Activated CD8-positive, alpha-beta T cell treated with anti-CD3 and anti-CD28 coated beads for 36 hours (primary cell): ENCODE data around the gene PLSCR5. TPM values are rescaled to one million over a fixed set of nuclear protein-coding genes. Genes with fewer than 3 reads are reported as not detected.

Source experiments
- ATAC-seq: fragments of 200-7000 bp; cut with Tn5 transposase; one replicate; pipeline ENCODE4 v1.10.0; 2021; ENCODE audit warnings: mild to moderate bottlenecking, moderate library complexity
- CTCF ChIA-PET: fragments of 350-600 bp; sonication (Branson Sonifier 250); formaldehyde crosslinking; loops from one replicate; lab custom pipeline; 2021; ENCODE audit warnings: antibody characterized with exemption; lab: Charles Lee
- POLR2A ChIA-PET: fragments of 350-600 bp; sonication (Branson Sonifier 250); formaldehyde crosslinking; loops from one replicate; lab custom pipeline; 2021; ENCODE audit warnings: antibody characterized with exemption; lab: Charles Lee
- DNase-seq: peaks from one replicate; pipeline ENCODE4 v3.0.0-alpha.2; 2020
- H3K27ac Mint-ChIP-seq: one replicate; pipeline ENCODE4 v1.8.0; 2021; ENCODE audit warnings: mild to moderate bottlenecking, mixed read lengths
- H3K27me3 Mint-ChIP-seq: one replicate; pipeline ENCODE4 v1.8.0; 2021; ENCODE audit warnings: mixed read lengths
- H3K36me3 Mint-ChIP-seq: one replicate; pipeline ENCODE4 v1.8.0; 2021; ENCODE audit warnings: low read depth, mixed read lengths
- H3K4me1 Mint-ChIP-seq: one replicate; pipeline ENCODE4 v1.8.0; 2021; ENCODE audit warnings: low read depth, mixed read lengths
- H3K4me3 Mint-ChIP-seq: one replicate; pipeline ENCODE4 v1.8.0; 2021; ENCODE audit warnings: mild to moderate bottlenecking, moderate library complexity, mixed read lengths
- H3K9me3 Mint-ChIP-seq: one replicate; pipeline ENCODE4 v1.8.0; 2021; ENCODE audit warnings: mixed read lengths
- intact Hi-C: fragments of 100-400 bp; cut with micrococcal nuclease; formaldehyde crosslinking; loops from one replicate; pipeline ENCODE4 v1.10.0; 2022
- total RNA-seq, 2 experiments: library from RNA; stranded (reverse); gene quantifications; one replicate each; pipeline ENCODE4 v1.2.3, GENCODE V29; 2021
- TF ChIP-seq, protein P1 (sequence below): fragments of 200-600 bp; IDR thresholded peaks from one replicate; pipeline ENCODE4 v1.8.0; 2022; ENCODE audit warnings: antibody characterized with exemption, mild to moderate bottlenecking

Gene PLSCR5
- total RNA-seq, 2 experiments from 2014 or later: not detected

DNA sequence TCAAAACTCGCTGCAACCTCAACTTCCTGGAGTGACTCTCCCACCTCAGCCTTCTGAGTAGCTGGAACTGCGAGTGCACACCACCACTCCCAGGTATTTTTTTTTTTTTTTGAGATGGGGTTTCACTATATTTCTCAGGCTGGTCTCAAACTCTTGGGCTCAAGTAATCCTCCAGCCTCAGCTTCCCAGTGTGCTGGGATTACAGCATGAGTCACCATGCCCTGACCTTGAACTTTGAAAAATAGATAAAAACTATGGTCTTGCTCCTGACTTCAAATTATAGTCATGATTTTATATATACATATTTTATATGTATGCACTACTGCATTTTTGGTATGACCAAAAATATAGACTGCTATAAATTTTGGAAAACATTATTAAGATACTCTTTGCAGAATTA is 6.9 kb upstream of the PLSCR5 start:
- TF ChIP-seq, protein P1, sequence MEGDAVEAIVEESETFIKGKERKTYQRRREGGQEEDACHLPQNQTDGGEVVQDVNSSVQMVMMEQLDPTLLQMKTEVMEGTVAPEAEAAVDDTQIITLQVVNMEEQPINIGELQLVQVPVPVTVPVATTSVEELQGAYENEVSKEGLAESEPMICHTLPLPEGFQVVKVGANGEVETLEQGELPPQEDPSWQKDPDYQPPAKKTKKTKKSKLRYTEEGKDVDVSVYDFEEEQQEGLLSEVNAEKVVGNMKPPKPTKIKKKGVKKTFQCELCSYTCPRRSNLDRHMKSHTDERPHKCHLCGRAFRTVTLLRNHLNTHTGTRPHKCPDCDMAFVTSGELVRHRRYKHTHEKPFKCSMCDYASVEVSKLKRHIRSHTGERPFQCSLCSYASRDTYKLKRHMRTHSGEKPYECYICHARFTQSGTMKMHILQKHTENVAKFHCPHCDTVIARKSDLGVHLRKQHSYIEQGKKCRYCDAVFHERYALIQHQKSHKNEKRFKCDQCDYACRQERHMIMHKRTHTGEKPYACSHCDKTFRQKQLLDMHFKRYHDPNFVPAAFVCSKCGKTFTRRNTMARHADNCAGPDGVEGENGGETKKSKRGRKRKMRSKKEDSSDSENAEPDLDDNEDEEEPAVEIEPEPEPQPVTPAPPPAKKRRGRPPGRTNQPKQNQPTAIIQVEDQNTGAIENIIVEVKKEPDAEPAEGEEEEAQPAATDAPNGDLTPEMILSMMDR: no peak
- ATAC-seq: no peak
- CTCF ChIA-PET: no interaction called here
- H3K9me3 Mint-ChIP-seq: no peaks in the 10 kb centered on the region
- no peaks in the 10 kb centered on the region for H3K36me3 Mint-ChIP-seq
- intact Hi-C loops: no loop called here
- no peak for DNase-seq
- H3K4me3 Mint-ChIP-seq: no peak overlapping the region
- POLR2A ChIA-PET: no interaction called here
- no peak overlapping the region for H3K27ac Mint-ChIP-seq
- H3K4me1 Mint-ChIP-seq: no peaks in the 10 kb centered on the region
- peaks cover 4% of the 10 kb centered on the region for H3K27me3 Mint-ChIP-seq

DNA sequence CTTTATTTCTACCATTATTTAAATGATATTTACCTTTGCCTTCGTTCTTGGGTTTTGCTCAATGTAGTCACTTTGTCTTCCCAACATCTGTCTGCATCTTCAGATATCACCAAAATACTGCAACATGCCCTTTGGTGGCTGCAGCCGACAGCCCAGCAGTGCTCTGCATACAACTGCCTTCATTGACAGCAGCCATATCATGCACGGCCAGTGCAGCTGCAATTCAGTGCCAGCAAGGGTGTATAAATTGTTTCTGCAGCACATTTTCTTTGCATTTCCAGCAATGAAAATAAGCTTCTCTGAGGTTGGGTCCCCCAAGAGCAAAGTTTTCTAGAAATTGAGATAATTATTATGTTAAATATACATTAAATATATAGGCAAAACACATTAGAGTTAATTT is 6.0 kb upstream of the PLSCR5 start:
- no peak for ATAC-seq
- Mint-ChIP-seq H3K27me3 (peaks cover 5% of the 10 kb centered on the region), H3K9me3 (no peaks in the 10 kb centered on the region), H3K4me1 (no peaks in the 10 kb centered on the region), H3K4me3 (no peak overlapping the region), H3K36me3 (no peaks in the 10 kb centered on the region), H3K27ac (no peak overlapping the region)
- intact Hi-C loops: no loop called here
- TF ChIP-seq, protein P1: no peak
- ChIA-PET CTCF (no interaction called here), POLR2A (no interaction called here)
- DNase-seq: no peak

DNA sequence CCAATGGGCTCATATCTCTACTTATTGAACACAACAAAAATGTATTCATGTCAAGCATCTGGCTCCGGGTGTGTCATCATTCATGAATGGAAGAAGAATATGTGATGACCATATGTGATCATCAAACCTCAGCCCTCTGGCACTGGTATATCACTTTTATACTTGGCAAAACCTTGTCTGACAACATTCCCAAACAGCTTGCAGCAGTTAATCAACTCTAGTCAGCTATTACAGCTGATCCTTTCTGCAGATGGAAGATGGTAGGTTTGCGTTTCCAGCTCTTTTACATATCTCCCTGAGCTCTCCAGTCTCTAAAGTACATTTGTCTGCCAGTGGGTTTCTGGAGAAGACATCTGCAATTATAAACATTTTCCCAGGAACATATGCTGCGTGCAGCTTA is 6.6 kb downstream of the PLSCR5 start:
- Mint-ChIP-seq H3K4me1 (no peaks in the 10 kb centered on the region), H3K27me3 (peaks cover 3% of the 10 kb centered on the region), H3K9me3 (no peaks in the 10 kb centered on the region), H3K36me3 (no peaks in the 10 kb centered on the region), H3K4me3 (no peak overlapping the region), H3K27ac (no peak overlapping the region)
- CTCF ChIA-PET: interaction anchor here (0.6 to 1.3 kb wide), 4 partner anchors 12 to 409 kb away, joined by 3 to 5 read pairs (median 4); no protein-coding TSS in a partner anchor
- no peak for ATAC-seq
- DNase-seq: no peak
- POLR2A ChIA-PET: no interaction called here
- intact Hi-C loops: no loop called here
- TF ChIP-seq, protein P1: no peak

DNA sequence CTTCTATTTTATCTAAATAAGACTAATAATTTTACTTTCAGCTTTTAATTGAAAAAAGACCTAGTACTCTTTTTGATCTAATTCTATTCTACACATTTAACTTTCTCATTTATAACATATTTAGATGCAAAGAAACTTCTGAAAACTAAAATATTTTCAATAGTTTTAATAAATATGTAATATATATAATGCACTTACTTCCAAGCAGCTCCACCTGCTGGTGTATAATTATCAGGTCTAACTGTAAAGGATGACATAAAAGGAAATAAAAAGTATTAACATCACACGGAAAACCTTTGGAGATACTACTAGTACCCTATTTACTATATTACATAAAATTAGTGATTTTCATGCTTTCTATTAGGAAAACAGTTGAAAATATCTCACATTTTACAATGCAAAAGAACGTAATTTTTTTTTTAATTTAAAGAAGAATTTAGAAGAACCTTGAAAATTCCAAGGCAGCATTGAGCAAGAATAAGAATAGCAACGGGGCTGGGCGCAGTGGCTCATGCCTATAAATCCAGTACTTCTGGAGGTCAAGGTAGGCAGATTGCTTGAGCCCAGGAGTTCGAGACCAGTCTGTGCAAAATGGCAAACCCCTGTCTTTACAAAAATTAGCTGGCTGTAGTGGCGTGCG is 10.2 kb downstream of the PLSCR5 start:
- DNase-seq (no peak), ATAC-seq (no peak)
- Mint-ChIP-seq H3K4me3 (no peak overlapping the region), H3K4me1 (no peaks in the 10 kb centered on the region), H3K27me3 (peaks cover 5% of the 10 kb centered on the region), H3K9me3 (no peaks in the 10 kb centered on the region), H3K36me3 (no peaks in the 10 kb centered on the region), H3K27ac (no peak overlapping the region)
- POLR2A ChIA-PET: no interaction called here
- TF ChIP-seq, protein P1: peak; percentile 58
- CTCF ChIA-PET: interaction anchor here (0.6 to 3.6 kb wide), 8 partner anchors 12 to 530 kb away, joined by 3 to 11 read pairs (median 3); no protein-coding TSS in a partner anchor
- intact Hi-C loops: no loop called here

DNA sequence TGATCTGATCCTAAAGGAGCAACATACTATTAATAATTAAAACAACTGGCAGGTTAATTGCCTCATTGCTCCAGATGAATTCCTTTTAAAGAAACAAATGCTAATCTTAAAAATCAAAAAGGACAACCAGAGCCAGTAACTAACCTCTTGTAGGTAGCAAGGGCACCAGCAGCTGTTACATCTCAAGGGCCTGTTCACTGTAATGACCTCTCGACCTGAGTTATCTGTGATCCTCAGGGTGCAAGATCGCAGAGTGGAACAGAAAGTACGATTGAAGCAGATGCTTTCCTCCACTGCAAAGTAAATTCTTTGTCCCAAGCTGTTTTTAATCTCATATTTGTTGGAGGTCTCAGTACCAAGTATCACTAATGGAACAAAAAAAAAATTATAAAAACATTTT is 11.4 kb downstream of the PLSCR5 start:
- Mint-ChIP-seq H3K4me1 (no peaks in the 10 kb centered on the region), H3K4me3 (no peak overlapping the region), H3K36me3 (no peaks in the 10 kb centered on the region), H3K27ac (no peak overlapping the region), H3K9me3 (no peaks in the 10 kb centered on the region), H3K27me3 (peaks cover 3% of the 10 kb centered on the region)
- intact Hi-C loops: no loop called here
- POLR2A ChIA-PET: no interaction called here
- DNase-seq (no peak), ATAC-seq (no peak)
- TF ChIP-seq, protein P1: no peak
- CTCF ChIA-PET: interaction anchor here (1.1 to 3.6 kb wide), 4 partner anchors 11 to 404 kb away, joined by 3 to 11 read pairs (median 8); no protein-coding TSS in a partner anchor
